ENCODE measurements around the gene PRIMA1. TPM values are rescaled to one million over a fixed set of nuclear protein-coding genes. Genes with fewer than 3 reads are reported as not detected.

Gene PRIMA1
- total RNA-seq, 1 experiment from 2014 or later, result 1.0 TPM

GRCh38 chr14:93688820-93689219, 99.5 kb downstream of the PRIMA1 start:
- Mint-ChIP-seq H3K4me1 (ENCODE audit: low read depth, unreplicated experiment) (peaks cover 9% of the 10 kb centered on the region), H3K4me3 (ENCODE audit: unreplicated experiment) (no peak overlapping the region), H3K27ac (ENCODE audit: unreplicated experiment) (no peak overlapping the region), H3K9me3 (ENCODE audit: unreplicated experiment) (no peaks in the 10 kb centered on the region), H3K27me3 (ENCODE audit: insufficient read depth, unreplicated experiment) (peaks cover 15% of the 10 kb centered on the region), H3K36me3 (ENCODE audit: insufficient read depth, unreplicated experiment) (no peaks in the 10 kb centered on the region)
- TF ChIP-seq CTCF (IDR thresholded peaks at IDR 0.05; ENCODE audit: insufficient read depth in 1 of 2, low read depth in 1 of 2, low read length in 1 of 2, severe bottlenecking in 1 of 2, unreplicated experiment in 1 of 2), result no peak
- Histone ChIP-seq H3K36me3 (ENCODE audit: control insufficient read depth, insufficient read depth, low read length) (no peaks in the 10 kb centered on the region), H3K9me3 (no peaks in the 10 kb centered on the region), H3K4me3 (ENCODE audit: low read depth, low read length) (no peak overlapping the region), H3K4me1 (no peaks in the 10 kb centered on the region), H3K27me3 (replicated peaks; ENCODE audit: control insufficient read depth, insufficient read depth, low read length) (no peaks in the 10 kb centered on the region)
- DNase-seq, result no peak
- intact Hi-C loops (cut with micrococcal nuclease; ENCODE audit: unreplicated experiment), result no loop called here
- ChIA-PET CTCF (no interaction called here), POLR2A (no interaction called here)
- BruUV-seq (replicated peaks), result no TSS peak

- intact Hi-C loops (cut with micrococcal nuclease; ENCODE audit: unreplicated experiment), result no loop called here
- no TSS peak for BruUV-seq (replicated peaks)
- no peak overlapping the region for H3K27ac Mint-ChIP-seq (ENCODE audit: unreplicated experiment)
- no peaks in the 10 kb centered on the region for H3K36me3 ChIP-seq (ENCODE audit: control insufficient read depth, insufficient read depth, low read length)
- no peak overlapping the region for H3K4me3 Mint-ChIP-seq (ENCODE audit: unreplicated experiment)
- no peaks in the 10 kb centered on the region for H3K4me1 ChIP-seq
- ChIA-PET CTCF (no interaction called here), POLR2A (no interaction called here)
- peaks cover 9% of the 10 kb centered on the region for H3K4me1 Mint-ChIP-seq (ENCODE audit: low read depth, unreplicated experiment)
- H3K36me3 Mint-ChIP-seq (ENCODE audit: insufficient read depth, unreplicated experiment), result no peaks in the 10 kb centered on the region
- no peaks in the 10 kb centered on the region for H3K9me3 Mint-ChIP-seq (ENCODE audit: unreplicated experiment)
- no peak overlapping the region for H3K4me3 ChIP-seq (ENCODE audit: low read depth, low read length)
- peak in 1 of 2 experiments; percentile 6 for DNase-seq
- no peaks in the 10 kb centered on the region for H3K9me3 ChIP-seq
- no peak for TF ChIP-seq CTCF (IDR thresholded peaks at IDR 0.05; ENCODE audit: insufficient read depth in 1 of 2, low read depth in 1 of 2, low read length in 1 of 2, severe bottlenecking in 1 of 2, unreplicated experiment in 1 of 2)
- peaks cover 14% of the 10 kb centered on the region for H3K27me3 Mint-ChIP-seq (ENCODE audit: insufficient read depth, unreplicated experiment)
- H3K27me3 ChIP-seq (replicated peaks; ENCODE audit: control insufficient read depth, insufficient read depth, low read length), result no peaks in the 10 kb centered on the region
Measured at GRCh38 chr14:93688239-93688666, 100.0 kb downstream of the PRIMA1 start.

GRCh38 chr14:93686268-93686667, 102.0 kb downstream of the PRIMA1 start:
- BruUV-seq (replicated peaks), result no TSS peak
- no peak for TF ChIP-seq CTCF (IDR thresholded peaks at IDR 0.05; ENCODE audit: insufficient read depth in 1 of 2, low read depth in 1 of 2, low read length in 1 of 2, severe bottlenecking in 1 of 2, unreplicated experiment in 1 of 2)
- Mint-ChIP-seq H3K27ac (ENCODE audit: unreplicated experiment) (no peak overlapping the region), H3K4me3 (ENCODE audit: unreplicated experiment) (no peak overlapping the region), H3K27me3 (ENCODE audit: insufficient read depth, unreplicated experiment) (peaks cover 14% of the 10 kb centered on the region), H3K36me3 (ENCODE audit: insufficient read depth, unreplicated experiment) (no peaks in the 10 kb centered on the region), H3K9me3 (ENCODE audit: unreplicated experiment) (no peaks in the 10 kb centered on the region), H3K4me1 (ENCODE audit: low read depth, unreplicated experiment) (peaks cover 9% of the 10 kb centered on the region)
- Histone ChIP-seq H3K4me1 (no peaks in the 10 kb centered on the region), H3K4me3 (ENCODE audit: low read depth, low read length) (no peak overlapping the region), H3K9me3 (0 out of 2 replicates have a peak, but pooled peaks cover 6% of the 10 kb centered on the region), H3K27me3 (replicated peaks; ENCODE audit: control insufficient read depth, insufficient read depth, low read length) (no peaks in the 10 kb centered on the region), H3K36me3 (ENCODE audit: control insufficient read depth, insufficient read depth, low read length) (no peaks in the 10 kb centered on the region)
- POLR2A ChIA-PET, result no interaction called here
- CTCF ChIA-PET, result no interaction called here
- no peak for DNase-seq
- intact Hi-C loops (cut with micrococcal nuclease; ENCODE audit: unreplicated experiment), result loop anchor here (1.0 kb wide), 1 partner anchor 103 kb away; no protein-coding TSS in a partner anchor
